Neural cell (in vitro differentiated cells): ENCODE data around the gene TSNAX.

Source experiments
- CTCF ChIP-seq: fragments of 450-650 bp; IDR thresholded peaks from 2 replicates; pipeline ENCODE4 v1.5.1; 2014; ENCODE audit warnings: antibody characterized with exemption, mild to moderate bottlenecking, moderate library complexity; ENCODE audit not compliant: poor library complexity, severe bottlenecking
- POLR2AphosphoS5 ChIP-seq: IDR thresholded peaks from 2 replicates; pipeline ENCODE4 v1.6.1; 2012
- SMC3 ChIP-seq: fragments of 450-650 bp; conservative IDR thresholded peaks from 2 replicates; pipeline ENCODE4 v1.6.1; 2014; ENCODE audit warnings: antibody characterized with exemption, mild to moderate bottlenecking, moderate library complexity; ENCODE audit not compliant: poor library complexity

DNA sequence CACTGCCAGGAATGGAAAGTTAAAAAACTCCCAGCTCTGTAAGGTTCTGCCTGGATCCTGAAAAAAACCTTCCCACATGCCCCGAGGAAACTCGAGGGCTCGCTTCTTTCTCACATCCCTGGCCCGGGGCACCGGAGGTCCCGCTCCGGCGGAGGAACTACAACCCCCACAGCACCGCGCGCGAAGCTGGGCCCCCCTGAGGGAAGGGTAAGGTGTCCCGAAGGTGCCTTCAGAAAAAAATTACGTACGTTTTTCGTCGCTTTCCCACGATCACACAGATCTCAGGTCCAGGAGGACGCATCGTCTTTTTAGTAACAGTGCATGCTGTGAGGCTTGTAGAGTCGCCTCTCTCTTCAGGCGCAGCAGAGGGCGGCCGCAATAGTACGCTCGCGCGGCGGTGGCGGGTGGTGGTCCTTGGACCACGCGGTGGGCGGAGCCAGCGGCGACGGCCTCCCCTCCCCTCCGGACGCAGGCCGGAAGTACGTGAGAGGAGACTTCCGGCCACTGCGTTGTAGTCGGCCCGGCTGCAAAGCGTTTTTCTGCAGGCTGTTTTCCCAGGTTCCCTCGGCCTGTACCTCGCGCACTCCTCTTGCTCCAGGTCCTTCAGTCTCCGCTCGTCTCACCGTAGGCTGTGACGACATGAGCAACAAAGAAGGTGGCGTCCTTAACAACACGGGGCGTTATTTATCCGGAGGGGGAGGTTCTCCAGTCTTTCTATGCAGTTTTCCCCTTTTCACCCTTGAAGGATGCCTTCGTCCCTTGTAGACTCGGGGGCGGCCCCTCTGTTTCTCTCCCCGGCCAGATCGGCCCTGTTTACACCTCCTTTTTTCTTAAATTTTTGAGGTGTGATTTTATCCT lies at the start of gene TSNAX:
- no peak for TF ChIP-seq CTCF
- TF ChIP-seq POLR2AphosphoS5, result peak; percentile 98
- TF ChIP-seq SMC3, result peak; percentile 58
